T-helper 2 cell treated with Interferon-gamma antibody and Interleukin-4, amounts not matched to agents 100 ng/mL and 5 ng/mL, for 36 hours (primary cell): ENCODE data around the gene PTPN21. TPM values are rescaled to one million over a fixed set of nuclear protein-coding genes. Genes with fewer than 3 reads are reported as not detected.
"Not testable (repeated sequence)": the region's sequence is repeated elsewhere in the genome, so short reads cannot be mapped to it uniquely, and the experiment has no call there.

ENCODE experiments used
- intact Hi-C: fragments of 100-400 bp; cut with micrococcal nuclease; formaldehyde crosslinking; loops from one replicate; pipeline ENCODE4 v1.15.1; 2023
- total RNA-seq: library from RNA; stranded (reverse); gene quantifications from 2 replicates; pipeline ENCODE4 v1.2.3, GENCODE V29; 2022

The PTPN21 gene
- total RNA-seq, 1 donor from 2014 or later = 0.23 TPM

DNA sequence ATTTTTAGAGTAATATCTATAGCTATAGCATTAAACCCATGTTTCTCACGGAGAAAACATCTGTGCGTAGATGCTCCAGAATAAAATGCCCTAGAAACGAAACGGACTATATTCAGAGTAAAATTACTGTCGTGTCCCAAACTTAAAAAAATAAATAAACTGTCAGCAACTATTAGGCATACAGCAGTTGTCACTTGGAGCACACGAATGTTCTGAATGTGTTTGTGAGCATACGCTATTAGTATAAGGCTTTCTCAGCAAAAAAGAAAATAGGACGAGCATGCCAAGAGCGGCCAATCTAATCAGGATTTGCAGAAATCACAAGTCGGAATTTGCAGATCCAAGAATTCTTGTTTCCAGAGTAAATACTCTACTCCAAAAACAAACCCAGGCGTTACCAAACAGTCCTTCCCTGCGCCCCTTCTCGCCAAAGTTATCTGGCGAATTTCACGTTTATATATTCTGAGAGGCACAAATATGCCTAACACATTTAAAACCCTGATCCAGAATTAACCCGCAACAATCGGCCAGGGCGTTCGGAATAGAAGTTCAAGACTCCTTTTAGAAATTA is 836 bp downstream of the PTPN21 start:
- intact Hi-C loops = loop anchor here (1.0 to 10.0 kb wide), 4 partner anchors 8 to 609 kb away; partner anchors contain the start of genes GPR65 and TTC8

DNA sequence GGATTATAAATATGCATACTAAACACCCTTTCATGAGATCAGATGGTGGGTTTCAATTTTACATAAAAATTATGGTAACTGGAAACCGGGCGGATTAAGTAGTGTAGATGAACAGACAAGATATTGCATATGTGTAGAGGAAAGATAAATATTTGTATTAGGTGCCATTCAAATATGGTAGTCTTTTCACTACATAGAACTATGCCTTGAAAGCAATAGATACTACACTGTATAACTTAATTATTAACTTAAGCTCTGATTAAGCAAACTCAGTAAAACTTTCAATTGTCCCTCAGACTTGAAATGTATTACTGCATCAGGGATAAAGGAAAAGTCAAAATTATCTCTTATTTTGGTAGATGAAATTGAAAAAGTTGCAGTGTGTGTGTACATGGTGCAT is 1.9 kb downstream of the PTPN21 start:
- intact Hi-C loops = loop anchor here (5.0 to 10.0 kb wide), 2 partner anchors 546 to 608 kb away; partner anchors contain the start of gene GPR65

DNA sequence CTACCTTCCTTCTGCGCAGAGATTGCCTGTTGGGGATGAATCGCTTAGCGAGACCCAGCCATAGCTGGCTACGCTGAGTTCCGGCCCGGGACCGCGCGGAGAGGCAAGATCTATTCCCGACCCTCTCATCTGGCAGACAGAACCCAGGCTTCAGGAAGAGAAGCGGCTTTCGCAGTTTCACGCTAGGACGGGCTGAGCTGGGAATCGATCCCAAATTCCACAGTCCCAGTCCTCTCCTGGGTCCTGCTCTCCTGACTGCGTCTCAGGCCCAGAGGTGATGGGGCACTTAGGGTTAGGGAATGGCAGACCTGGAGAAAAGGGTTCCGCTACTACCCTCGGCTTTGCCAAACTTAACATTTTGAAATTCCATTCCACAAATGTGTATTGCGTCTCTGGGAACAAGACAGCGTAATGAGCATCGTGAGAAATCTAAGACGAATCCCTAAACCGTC is 2.8 kb downstream of the PTPN21 start:
- intact Hi-C loops = loop anchor here (5.0 to 10.0 kb wide), 2 partner anchors 545 to 607 kb away; partner anchors contain the start of gene GPR65

DNA sequence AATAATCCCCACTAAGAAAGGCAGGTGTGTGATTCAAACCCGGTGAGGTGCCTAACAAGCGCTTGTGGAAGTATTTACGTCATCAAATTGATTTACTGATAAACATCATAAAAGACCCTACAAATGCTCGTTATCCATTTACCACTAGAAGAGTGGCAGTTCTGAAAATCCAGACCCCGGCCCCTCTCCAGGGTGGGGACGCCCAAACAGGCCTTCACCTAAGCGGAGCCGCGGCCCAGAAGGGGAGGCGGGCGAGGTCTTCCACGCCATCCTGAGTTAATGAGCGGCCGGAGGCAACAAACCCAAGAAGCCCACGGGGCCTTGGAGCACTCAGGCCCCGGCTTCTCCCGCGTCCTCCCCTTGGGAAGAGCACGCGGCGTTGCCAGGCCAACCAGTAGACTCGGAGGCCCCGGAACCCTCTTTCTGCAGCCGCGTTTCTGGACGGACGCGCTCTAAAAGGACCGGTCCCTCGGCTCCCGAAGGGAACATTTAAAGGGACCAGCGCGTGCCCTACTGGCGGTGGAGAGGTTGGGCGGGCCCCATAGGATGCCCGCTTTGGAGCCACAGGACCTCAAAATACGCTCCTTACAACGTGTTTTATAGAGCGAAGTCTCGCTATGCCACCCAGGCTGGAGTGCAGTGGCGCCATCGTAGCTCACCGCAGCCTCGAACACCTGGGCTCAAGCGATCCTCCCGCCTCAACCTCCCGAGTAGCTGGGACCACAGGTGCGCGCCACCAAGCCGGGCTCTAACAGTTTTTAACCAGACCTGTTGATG is 3.5 kb downstream of the PTPN21 start:
- intact Hi-C loops = loop anchor here (5.0 to 10.0 kb wide), 2 partner anchors 544 to 606 kb away; partner anchors contain the start of gene GPR65

DNA sequence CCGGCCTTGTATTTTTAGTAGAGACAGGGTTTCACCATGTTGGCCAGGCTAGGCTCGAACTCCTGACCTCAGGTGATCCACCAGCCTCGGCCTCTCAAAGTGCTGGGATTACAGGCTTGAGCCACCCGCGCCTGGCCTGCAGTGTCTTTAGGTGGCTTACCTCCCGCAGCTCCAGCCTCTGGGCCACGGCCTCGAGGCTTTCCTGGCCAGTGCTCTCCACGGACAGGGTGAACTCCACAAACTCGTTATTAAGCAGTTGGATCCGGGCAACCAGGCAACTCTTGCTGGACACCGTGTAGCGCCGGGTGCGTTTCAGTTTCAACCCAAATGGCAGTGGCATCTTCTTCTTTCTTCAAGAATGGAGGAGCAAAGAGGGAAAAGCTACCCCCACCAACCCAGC is 4.7 kb downstream of the PTPN21 start:
- intact Hi-C loops = loop anchor here (5.0 to 10.0 kb wide), 2 partner anchors 543 to 605 kb away; partner anchors contain the start of gene GPR65

DNA sequence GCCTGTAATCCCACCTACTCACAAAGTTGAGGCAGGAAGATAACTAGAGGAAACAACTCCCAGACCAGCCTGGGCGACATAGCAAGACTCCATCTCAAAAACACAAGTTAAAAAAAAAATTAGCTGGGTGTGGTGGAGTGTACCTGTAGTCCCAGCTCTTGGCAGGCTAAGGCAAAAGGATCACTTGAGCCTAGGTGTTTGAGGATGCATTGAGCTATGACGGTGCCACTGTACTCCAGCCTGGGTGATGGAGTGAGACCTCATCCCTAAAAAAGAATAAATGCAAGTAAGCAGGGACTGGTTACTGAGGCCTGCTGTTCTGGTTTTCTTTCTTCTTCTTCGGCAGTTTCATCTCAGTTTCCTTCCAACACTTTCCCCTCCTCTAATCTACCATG is 7.4 kb downstream of the PTPN21 start:
- intact Hi-C loops = no loop called here

DNA sequence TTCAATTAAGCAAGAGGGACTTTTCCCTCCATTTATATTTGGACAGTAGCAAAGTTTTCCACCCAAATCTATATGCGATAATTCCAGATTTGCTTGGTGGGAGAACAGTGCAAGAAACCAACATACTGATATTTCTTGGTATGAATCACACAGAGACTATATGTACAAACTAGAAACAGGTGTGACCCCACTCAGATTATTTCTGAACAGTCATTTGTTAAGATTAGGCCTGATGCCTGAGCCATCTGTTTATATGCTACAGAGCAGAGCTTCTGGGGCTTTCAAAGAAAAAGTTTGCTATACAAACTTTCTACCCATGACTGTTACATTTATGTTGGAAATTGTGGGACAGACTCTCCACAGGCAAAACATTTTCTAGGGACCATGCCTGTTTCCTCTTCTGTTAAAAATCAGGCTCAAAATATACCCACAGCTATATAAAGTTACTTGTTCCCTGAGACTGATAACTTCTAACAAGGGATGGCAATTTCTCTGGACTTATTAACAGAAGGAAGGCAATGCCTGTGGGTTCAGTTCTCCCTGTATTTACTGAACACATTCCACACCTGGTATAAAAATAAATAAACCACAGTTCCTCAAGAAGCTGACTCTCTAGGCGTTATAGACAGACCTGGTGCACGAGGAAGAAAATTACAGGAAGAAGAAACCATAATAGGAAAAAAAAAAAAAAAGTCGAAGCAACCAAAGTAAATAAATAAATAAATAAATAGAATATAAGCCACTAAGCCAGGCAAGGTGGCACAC is 8.0 kb downstream of the PTPN21 start:
- intact Hi-C loops = no loop called here

DNA sequence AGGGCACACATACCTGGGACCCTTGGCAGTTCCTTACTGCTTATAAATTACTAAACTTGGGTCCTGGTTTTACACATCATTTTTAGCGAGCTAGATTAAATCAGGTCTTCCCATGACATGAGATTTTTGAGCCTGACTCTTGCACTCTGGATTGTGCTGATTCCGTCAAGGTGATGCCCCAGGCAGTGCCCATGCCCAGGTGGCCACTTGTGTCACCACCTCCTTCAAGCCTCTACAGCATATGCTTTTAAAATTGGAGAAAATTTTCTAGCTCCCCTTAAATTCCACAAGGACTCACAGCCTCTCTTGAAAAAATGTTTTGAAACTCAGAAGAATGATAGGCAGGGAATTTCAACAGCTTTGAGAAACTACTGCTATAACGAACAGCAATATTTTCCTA is 9.6 kb downstream of the PTPN21 start:
- intact Hi-C loops = no loop called here

DNA sequence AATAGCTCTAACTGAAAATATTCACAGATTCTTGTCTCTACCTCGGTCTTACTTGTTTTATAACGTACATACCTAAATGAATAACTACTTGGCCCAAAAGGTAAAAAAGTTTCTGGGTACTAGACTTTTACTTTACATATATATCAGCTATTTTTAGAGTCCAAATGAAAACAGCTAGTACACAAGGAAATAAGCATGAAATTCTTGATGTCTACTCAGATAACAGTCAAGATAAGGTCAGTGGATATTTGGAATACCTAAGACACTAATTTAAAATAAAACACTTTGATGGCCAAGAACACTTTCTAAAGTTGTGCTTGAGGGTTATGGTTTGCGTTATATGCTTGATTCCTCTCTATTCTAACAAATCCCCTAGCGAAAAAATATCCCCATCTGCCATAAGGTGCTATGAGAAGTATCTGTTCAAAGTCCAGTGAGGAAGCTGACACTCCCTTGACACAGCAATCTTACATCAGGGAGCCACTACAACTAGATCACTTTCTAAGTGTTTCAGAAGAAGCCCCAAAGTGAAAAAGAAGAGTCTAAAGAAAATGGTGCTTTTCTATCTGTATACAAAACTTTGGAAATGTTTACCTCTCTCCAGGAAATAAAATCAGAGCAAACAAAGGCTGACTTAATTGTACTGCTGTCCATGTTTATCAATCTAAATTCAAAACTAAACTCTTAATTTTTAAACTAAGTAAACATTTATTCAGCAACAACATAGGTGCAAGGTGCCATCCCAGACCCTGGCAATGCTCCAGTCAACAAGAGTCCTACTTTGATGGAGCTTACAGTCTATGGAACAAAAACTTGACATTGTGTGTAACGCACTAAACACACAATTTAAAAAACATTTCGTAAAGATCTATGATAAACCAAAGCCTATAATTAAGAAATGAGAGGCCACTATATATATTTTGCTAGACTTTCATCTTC is 11.7 kb downstream of the PTPN21 start:
- intact Hi-C loops = no loop called here

DNA sequence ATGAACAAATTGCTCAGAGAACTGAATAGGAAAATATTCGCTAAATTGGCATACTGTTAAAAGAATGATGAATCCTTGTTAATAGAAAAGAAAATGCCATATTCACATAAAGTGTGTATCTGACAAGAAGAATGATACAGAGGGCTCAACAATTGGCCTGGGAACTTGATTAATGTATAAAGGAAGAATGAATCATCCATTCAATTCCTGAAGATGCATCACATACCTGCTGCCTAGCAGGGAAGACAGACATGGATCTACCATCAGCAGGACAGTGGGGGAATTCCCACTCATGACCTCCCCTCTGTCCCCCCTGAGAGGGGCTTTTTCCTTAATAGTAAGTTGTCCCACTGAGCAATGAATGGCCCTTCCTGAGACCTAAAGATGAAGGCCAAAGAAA is 13.5 kb downstream of the PTPN21 start:
- intact Hi-C loops = no loop called here

DNA sequence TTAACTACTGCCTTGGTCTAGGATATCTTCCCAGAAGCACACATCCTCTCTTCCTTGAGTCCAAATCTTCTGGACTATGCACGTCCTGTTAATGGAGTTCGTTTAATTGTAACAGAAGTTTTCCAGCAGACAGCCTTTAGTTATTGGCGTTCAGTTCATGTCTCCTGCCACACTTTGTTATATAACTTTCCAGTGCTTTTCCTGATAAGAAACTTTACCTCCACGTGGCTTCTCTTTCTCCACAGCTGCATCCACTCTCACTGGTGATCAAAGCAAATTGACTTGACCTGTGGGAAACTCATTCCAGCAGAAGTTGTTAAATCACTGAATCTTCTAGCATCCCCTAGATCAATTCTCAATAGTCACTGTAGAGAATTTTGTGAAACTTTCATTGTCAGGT is 19.0 kb downstream of the PTPN21 start:
- intact Hi-C loops = no loop called here

DNA sequence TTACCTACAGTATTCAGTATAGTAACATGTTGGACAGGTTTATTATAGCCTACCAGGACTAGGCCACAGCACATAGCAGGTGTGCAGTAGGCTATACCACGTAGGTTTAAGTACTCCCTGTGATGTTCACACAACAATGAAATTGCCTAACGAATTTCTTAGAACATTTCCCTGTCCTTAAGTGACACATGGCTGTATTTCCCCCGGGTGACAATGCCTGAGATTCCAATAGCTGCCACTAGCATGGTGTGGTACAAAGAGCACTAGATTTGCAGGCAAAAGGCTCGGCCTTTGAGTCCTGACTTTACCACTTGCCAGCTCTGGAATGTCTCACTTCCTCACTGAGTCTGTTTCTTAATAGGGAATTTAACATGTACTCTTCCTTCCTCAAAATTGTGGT is 19.7 kb downstream of the PTPN21 start:
- intact Hi-C loops = no loop called here

DNA sequence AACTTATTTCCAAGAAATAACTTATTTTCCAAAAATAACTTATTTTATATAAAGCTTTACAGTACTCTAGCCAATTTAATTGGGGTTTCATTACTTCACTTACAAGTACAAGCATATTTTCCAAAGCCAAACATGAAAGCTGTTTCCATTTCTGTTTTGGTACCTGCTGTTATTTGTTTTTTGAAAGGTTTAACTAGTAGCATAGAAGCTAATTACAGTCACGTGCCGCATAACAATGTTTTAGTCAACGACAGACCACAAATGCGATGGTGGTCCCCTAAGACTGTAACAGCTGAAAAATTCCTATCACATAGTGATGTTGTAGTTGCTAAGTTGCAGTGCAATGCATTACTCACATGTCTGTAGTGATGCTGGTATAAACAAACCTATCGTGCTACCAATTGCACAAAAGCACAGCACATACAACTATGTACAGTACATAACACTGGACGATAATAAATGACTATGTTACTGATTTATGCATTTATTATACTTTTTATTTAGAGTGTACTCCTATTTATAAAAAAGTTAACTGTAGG is 21.7 kb downstream of the PTPN21 start:
- intact Hi-C loops = no loop called here

DNA sequence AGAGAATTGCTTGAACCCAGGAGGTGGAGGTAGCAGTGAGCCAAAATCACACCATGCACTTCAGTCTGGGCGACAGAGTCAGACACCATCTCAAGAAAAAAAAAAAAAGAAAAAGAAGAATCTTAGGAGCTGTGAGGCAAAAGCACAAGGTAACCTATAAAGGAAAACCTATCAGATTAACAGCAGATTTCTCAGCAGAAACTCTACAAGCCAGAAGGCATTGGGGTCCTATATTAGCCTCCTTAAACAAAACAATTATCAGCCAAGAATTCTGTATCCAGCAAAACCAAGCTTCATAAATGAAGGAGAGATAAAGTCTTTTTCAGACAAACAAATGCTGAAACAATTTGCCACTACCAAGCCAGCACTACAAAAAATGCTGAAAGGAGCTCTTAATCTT is 24.9 kb downstream of the PTPN21 start:
- intact Hi-C loops = not testable (repeated sequence)

DNA sequence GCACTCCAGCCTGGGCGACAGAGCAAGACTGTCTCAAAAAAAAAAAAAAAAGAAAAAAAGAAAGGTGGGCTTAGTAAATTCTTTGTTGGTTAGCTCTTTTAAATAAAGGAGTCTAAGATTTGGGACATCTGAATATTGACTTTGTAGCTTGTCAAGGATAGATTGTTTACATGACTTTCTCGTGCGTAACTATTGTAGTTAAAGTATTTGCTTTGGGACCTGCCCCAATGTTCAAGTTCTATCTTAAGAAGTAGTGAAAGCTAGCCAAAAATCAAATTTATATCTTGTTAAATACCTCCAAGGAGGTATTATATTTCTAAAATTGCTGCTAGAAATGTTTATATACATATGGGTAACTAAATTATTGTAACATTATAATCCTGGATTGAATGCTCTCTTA is 32.4 kb downstream of the PTPN21 start:
- intact Hi-C loops = no loop called here

DNA sequence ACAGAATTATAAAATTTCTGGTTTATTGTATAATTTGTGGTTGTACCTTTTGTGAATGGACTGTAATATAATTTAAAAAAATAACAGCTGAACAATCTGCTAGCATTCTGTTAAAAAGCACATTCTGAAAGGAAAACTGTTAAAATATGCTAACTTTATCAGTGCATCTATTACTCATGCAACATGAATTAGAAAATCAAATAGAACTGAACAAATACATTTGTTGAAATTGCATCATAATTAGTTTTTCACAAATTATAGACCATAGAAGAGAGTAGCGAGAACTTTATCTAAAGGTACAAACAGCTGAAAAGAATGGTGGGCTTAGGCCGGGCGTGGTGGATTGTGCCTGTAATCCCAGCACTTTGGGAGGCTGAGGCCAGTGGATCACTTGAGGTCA is 33.0 kb downstream of the PTPN21 start:
- intact Hi-C loops = no loop called here

DNA sequence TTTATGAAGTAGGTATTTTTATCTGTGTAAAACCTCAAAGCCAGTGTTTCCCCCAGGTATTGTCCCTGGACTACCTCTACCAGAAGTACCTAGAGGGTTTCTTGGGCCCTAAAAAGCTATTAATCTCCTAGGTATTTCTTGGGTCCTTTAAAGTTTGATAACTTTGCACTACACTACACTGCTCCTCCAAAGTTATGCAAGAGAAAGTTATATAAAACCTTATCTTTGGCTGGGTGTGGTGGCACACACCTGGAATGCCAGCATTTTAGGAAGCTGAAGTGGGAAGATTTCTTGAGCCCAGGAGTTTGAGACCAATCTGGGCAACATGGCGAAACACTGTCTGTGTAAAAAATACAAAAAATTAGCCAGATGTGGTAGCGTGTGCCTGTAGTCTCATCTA is 34.9 kb downstream of the PTPN21 start:
- intact Hi-C loops = no loop called here

DNA sequence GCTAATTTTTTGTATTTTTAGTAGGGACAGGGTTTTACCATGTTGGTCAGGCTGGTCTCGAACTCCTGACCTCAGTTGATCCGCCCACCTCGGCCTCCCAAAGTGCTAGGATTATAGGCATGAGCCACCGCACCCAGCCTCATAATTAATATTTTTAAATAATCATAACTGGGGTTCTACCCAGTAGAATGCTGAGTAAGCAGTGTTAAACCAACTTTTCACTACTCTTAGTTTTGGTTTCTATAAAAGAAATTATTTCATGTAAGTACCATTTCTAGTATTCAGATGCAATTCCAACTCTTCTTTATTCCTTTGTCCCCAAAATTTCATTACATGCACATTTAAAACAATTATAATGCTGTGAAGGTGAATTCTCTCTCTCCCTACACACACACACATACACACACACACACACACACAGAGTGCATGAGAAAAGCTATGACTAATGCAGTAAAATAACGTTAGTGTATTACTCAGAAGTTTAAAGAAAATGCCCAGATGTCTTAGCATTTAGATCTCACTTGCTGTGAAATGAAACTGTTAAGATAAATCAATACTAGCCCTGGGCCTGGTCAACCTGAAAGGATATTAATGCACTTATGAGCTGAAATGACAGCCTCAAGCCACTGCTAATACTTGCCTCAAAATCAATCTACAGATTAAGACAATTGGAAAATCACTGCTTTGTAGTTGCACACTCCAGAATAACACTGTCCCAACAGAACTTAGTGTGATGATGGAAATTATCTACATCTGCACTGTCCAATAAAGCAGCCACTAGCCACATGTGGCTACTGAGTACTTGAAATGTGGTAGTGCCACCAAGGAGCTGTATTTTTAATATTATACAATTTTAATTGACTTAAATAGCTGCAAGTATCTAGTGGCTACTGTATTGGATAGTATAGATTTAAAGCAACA is 36.0 kb downstream of the PTPN21 start:
- intact Hi-C loops = no loop called here

DNA sequence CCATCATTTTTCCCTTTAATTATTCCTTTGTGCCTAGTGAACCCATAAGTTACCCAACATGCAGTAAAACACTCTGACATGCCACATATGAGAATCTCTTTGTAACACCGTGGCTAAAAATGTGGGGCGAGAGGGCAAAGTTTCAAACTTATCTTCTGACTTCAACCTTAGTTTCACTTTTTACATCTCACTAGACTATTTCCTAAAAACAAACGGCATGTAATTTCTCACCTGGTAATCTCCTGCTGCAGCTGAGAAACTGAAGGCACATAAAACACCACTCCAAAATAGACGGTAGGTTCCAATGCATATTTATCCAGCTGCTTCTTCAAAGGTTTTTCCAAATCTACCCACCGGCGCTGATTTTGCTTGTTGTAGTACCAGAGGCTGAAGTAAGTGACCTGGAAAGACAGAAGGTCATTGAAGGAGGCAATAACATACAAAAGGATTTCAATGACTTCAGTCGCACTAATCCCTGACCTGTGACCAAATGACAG is 37.9 kb downstream of the PTPN21 start:
- intact Hi-C loops = no loop called here
